GM19351 (cell line): ENCODE measurements around the gene C19orf25.
"Not testable (repeated sequence)": the region's sequence is repeated elsewhere in the genome, so short reads cannot be mapped to it uniquely, and the experiment has no call there.

Source experiments
- ATAC-seq: cut with Tn5 transposase; IDR thresholded peaks from one replicate; pipeline ENCODE4 v1.9.1; 2021; ENCODE audit warnings: mild to moderate bottlenecking, moderate library complexity; ENCODE audit not compliant: unreplicated experiment

Gene C19orf25

GRCh38 chr19:1449467-1450442, 29.3 kb downstream of the C19orf25 start, which contains the start of gene APC2:
APC2 (plus strand) TSS chr19:1450121; CDS start chr19:1453002, 2,881 bp downstream.
- no peak for ATAC-seq

- no peak for ATAC-seq
Observed at GRCh38 chr19:1447944-1448343, 31.1 kb downstream of the C19orf25 start.

- ATAC-seq: no peak
Observed at GRCh38 chr19:1447504-1447903, 31.5 kb downstream of the C19orf25 start.

GRCh38 chr19:1446713-1447481, 32.1 kb downstream of the C19orf25 start:
- ATAC-seq: no peak

GRCh38 chr19:1445932-1446712, 32.9 kb downstream of the C19orf25 start:
- ATAC-seq: no peak

GRCh38 chr19:1445185-1445931, 33.7 kb downstream of the C19orf25 start:
- ATAC-seq: no peak

- no peak for ATAC-seq
Observed at GRCh38 chr19:1441677-1442438, 37.2 kb downstream of the C19orf25 start.

GRCh38 chr19:1441022-1441426, 38.0 kb downstream of the C19orf25 start:
- ATAC-seq: no peak

GRCh38 chr19:1440418-1440801, 38.6 kb downstream of the C19orf25 start:
- ATAC-seq: no peak

- ATAC-seq: not testable (repeated sequence)
Observed at GRCh38 chr19:1439525-1440417, 39.2 kb downstream of the C19orf25 start.

GRCh38 chr19:1438933-1439354, 40.1 kb downstream of the C19orf25 start:
- no peak for ATAC-seq

GRCh38 chr19:1438035-1438932, 40.7 kb downstream of the C19orf25 start, which contains the start of gene RPS15:
RPS15 (plus strand) TSS chr19:1438396; CDS start chr19:1438426, 30 bp downstream.
- peak; percentile 80 for ATAC-seq

- ATAC-seq: no peak
Observed at GRCh38 chr19:1437609-1438008, 41.4 kb downstream of the C19orf25 start.

GRCh38 chr19:1435378-1435989, 43.5 kb downstream of the C19orf25 start:
- ATAC-seq: no peak

- no peak for ATAC-seq
Observed at GRCh38 chr19:1434577-1435060, 44.4 kb downstream of the C19orf25 start.

GRCh38 chr19:1434040-1434366, 45.0 kb downstream of the C19orf25 start:
- ATAC-seq: no peak
